HG03064 (cell line): ENCODE measurements around the gene AIFM3.

ENCODE experiments used
- ATAC-seq: cut with Tn5 transposase; IDR thresholded peaks from one replicate; pipeline ENCODE4 v1.9.1; 2021; ENCODE audit warnings: low read depth; ENCODE audit not compliant: unreplicated experiment

Gene AIFM3

DNA sequence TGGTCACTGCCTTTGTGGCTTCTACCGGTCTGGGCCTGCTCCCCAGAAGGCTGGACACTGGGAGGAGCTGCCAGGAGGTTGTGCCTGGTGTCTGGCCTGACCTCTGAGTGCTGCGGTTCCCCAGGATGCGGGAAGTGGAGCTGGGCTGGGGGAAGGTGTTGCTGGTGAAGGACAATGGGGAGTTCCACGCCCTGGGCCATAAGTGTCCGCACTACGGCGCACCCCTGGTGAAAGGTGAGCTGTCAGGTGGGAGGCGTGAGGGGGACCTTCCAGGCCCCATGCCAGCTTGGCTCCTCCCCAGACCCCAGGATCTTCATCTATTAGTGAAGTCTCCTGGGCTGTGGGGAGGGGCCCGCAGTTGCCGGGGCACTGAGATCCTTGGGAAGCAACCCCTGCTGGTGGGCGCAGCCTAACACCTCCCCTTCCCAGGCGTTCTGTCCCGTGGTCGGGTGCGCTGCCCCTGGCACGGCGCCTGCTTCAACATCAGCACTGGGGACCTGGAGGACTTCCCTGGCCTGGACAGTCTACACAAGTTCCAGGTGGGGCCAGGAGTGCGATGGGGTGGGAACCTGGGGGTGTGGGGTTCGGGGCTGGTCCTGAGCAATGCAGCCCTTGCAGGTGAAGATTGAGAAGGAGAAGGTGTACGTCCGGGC lies 6.7 kb downstream of the AIFM3 start:
- ATAC-seq: no peak

DNA sequence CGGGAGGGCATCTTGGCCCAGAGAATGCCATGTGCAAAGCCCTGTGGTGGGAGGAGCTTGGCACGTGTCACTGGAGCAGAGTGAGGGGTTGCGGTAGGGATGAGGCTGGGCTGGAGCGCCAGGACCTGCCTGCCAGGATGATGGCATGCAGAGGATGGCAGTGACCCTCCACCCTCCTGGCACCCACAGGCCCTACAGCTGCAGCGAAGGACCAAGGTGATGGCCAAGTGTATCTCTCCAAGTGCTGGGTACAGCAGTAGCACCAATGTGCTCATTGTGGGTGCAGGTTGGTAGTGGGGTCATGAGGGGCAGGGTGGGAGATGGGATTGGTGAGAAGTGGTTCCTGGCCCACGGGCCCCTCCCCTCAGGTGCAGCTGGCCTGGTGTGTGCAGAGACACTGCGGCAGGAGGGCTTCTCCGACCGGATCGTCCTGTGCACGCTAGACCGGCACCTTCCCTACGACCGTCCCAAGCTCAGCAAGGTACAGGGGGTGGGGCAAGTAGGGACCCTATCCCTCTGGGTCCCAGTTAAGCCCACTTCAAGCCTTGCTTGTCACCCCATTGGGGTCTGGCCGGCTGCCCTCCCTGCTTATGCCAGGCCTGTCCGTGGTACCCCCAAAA lies 7.4 kb downstream of the AIFM3 start:
- ATAC-seq: no peak

DNA sequence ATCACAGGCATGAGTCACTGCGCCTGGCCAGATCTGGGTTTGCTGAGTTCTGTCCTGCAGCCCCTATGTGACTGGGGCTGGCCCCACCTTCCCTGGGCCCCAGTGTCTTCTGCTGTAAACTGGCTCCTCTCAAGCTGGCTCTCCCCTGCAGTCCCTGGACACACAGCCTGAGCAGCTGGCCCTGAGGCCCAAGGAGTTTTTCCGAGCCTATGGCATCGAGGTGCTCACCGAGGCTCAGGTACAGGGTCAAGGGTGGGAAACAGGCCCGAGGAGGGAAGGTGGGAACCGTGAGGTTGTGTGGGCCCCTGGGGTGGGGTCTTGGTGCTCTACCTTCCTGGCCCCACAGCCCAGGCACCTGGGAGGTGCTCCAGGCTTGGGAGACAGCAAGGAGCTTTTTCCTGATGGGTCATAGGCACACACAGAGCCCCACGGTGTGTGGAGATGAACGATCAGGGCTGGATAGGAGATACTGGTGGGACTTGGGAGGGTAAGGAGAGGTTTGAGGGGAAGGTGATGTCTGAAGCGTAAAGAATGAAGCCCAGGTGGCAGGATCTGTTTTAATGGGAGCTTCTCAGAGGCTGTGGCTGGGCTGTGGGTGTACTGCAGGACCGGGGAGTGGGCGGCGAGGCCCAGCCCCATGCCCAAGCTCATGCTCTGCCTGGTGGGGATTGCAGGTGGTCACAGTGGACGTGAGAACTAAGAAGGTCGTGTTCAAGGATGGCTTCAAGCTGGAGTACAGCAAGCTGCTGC lies 8.7 kb downstream of the AIFM3 start:
- ATAC-seq: no peak

DNA sequence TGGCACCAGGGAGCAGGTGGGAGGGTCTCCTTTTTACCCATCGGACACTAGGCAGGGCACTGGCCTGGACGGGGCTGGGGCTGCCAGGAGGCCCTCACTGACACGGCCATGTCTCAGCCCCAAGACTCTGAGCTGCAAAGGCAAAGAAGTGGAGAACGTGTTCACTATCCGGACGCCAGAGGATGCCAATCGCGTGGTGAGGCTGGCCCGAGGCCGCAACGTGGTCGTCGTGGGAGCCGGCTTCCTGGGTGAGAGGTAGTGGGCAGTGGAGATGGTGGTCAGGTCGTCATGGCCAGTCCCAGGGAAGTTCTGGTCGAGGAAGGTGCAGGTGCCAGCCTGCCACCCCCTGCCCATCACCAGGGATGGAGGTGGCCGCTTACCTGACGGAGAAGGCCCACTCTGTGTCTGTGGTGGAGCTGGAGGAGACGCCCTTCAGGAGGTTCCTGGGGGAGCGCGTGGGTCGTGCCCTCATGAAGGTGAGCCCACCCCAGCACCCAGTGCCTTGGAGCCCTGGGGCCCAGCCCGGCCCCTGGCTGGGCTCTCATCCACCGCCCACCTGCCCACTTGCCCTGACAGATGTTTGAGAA lies 9.3 kb downstream of the AIFM3 start:
- ATAC-seq: no peak

DNA sequence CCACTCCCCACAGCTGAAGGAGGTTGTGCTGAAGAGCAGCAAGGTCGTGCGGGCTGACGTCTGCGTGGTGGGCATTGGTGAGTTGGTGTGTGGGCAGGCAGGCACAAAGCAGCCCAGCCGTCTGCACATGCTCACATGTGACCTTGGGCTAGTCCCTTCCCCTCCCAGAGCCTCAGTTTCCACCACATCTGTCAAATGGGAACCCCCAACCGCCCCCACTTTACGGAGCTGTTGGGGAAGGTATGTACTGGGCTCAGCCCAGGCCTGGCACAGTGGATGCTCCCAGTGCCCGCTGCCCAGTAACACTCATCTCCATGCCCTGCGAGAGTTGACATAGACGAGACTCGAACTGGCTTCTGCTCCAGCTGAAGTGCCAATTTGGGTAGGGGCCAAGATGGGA lies 10.0 kb downstream of the AIFM3 start:
- ATAC-seq: no peak

DNA sequence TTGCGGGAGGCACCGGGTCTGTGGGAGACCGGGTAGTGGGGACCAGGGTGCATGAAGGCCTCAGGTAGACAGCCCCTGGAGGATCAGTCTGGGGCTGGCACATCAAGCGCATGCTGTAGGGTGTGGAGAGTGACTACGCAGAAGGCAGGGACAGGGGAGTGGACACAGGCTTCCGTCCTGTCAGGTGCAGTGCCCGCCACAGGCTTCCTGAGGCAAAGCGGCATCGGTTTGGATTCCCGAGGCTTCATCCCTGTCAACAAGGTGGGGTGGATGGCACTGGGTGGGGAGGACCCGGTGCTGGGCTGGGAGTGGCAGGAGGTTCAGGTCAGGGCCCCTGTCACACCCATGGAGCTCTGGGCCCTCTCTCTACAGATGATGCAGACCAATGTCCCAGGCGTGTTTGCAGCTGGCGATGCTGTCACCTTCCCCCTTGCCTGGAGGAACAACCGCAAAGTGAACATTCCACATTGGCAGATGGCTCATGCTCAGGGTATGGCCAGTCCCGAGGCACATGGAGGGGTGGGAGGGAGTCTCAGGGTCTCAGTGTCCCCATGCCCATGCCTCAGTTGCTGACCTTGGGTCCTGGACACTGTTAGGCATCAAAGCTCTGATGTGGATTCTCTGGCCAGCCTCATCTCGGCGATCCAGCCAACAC lies 10.6 kb downstream of the AIFM3 start:
- ATAC-seq: no peak

DNA sequence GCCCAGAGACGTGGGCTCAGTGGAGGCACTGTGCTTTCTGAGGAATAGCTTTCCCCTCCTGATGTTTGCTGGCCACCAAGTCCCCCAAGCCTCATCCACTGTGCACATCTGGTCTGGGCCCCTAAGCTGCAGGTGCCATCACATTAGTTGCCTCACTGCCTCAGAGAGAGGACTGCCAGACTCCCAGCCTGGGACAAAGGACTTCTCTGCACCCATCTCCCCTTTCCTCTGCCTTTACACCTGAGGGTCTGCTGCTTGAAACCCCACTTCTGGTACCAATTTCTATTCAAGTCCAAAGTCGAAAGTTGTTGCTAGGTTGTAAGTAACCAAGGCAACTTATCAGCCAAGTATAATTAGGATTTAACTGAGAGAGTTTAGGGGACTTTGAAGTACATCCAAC lies 11.4 kb downstream of the AIFM3 start:
- no peak for ATAC-seq

DNA sequence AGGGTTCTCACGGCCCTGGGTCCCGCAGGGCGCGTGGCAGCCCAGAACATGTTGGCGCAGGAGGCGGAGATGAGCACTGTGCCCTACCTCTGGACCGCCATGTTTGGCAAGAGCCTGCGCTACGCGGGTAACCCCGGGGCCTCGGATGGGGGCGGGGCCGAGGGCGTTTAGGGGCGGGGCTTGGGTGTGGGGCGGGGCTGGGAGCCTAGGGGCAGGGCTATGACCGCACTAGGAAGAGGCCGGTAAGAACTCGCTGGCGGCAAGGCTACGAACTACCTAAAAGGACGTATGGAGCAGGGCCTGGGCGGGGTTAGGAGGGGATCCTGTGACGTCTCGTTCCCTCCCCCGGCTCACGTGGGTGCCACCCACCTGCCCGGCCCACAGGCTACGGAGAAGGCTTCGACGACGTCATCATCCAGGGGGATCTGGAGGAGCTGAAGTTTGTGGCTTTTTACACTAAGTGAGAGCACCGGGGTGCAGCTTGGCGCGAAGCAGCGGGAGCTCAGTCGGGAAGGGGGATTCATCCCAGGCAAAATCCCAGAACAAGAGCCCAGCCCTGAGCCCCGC lies 12.3 kb downstream of the AIFM3 start:
- ATAC-seq: no peak

DNA sequence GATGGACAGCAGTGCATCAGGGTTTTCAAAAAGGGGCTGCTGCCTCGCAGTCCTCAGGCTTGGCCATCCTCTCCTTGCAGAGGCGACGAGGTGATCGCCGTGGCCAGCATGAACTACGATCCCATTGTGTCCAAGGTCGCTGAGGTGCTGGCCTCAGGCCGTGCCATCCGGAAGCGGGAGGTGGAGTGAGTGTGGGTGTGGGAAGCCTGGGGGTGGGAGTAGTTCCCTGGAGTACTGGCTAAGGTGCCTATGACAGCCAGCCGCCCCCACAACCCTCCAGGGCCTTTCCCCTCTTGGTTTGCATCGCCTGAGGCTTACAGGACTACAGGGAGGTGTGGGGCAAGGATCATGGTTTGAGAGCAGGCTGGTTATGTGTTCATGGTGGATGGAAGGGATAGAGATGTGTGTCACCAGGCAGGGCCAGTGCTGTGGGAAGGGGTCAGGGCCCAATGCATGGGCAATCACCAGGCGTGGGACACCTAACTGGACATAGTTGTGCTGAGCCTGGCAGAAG lies 12.9 kb downstream of the AIFM3 start:
- no peak for ATAC-seq

DNA sequence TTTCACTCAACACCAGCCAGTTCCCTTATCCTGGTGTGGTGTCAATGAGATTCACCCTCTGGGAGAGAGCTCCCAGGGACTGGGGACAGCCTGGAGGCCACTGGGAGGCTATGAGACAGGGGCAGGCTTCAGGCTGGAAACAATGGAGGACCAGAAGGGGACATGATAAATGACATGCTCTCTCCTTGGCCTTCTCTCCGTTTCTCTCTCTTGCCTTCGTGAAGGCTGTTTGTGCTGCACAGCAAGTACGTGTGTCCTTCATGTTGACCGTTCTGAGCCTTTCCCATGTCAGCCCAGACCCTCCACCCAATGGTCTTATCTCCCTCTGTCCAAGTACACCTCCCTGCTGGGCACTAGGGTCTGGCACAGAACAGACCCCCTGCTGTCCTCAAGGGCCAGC lies 13.5 kb downstream of the AIFM3 start:
- no peak for ATAC-seq

DNA sequence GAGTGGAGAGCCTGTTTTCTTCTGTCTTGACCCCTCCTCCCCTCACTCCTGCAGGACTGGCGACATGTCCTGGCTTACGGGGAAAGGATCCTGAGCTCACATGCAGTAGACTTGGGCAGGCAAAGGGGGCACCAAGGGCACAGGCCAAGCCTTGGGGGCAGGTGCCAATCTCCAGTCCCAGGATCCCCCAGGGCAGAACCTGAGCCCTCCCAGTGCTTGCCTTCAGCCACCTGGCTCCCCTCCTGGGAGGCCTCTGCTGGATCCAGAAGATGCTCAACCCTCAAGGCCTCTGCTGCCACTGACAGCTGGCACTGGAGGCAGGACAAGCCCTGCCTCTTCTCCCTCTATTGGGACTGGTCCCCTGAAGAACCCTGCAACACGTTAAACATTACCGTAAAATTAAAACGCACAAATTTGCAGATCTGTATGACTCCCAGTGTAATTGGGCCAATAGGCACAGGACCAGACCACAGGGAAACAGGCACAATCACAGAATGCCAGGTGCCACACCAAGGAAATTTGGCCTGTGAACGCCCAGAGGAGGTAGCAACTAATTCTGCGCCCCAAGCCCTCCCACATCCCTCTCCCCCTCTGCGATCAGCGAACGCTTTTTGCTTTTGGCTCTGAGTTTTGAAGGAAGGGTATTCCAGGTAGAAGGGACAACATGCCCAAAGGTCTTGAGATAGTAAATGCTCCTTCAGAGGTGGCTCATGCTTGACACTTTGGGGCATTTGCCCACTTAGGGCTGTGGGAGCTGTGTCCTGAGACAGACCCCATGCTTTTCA lies 14.1 kb downstream of the AIFM3 start:
- no peak for ATAC-seq

DNA sequence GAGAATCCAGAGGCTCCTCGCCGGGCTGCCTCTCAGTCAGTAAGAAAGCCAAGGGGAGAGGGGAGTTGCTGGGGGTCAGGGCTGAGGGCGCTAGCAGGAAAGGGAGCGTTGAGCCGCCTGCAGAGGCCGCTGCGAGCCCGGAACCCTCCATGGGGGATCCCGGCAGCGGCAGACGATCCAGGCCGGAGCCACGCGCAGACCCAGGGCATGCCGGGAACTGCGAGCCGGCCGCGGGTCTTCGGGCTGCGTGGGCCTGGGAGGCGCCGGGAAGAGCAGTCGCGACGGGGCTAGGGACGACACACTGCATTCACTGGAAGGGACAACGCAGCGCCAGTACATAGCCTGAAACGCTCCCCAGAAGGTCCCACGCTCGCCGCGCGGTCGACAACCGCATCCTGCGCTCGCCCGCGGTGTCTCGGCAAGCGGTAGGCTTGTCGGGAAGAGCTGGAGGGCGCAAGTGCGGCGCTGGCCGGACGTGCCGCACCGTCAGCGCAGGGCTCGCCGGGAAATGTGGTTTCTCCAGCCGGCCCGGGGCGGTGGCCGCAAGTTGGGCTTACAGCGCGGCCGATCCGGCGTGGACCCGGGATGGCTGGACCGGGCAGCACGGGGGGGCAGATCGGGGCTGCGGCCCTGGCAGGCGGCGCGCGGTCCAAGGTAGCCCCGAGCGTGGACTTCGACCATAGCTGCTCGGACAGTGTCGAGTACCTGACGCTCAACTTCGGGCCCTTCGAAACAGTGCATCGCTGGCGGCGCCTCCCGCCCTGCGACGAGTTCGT lies 14.9 kb downstream of the AIFM3 start, which contains the start of gene LZTR1:
LZTR1 (plus strand) TSS at position 511 of the 776 bp plus-strand sequence; CDS start at position 586, 75 bp downstream.
- peak; percentile 63 for ATAC-seq

DNA sequence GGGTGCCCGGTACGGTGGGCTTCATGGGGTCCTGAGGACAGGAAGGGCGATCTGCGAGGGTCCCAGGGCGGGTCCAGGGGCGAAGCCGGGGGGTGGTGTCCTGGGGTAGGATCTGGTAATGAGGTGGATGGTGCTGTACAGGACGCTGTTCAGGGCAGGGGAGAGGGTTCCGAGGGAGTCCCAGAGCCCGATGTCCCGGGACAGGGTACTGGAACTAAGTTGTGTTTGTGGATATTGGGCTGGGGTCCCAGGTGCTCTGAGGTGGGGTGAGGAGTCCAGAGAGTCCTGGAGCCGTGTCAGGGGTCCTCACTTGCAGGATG lies 15.5 kb downstream of the AIFM3 start:
- peak; percentile 10 for ATAC-seq

DNA sequence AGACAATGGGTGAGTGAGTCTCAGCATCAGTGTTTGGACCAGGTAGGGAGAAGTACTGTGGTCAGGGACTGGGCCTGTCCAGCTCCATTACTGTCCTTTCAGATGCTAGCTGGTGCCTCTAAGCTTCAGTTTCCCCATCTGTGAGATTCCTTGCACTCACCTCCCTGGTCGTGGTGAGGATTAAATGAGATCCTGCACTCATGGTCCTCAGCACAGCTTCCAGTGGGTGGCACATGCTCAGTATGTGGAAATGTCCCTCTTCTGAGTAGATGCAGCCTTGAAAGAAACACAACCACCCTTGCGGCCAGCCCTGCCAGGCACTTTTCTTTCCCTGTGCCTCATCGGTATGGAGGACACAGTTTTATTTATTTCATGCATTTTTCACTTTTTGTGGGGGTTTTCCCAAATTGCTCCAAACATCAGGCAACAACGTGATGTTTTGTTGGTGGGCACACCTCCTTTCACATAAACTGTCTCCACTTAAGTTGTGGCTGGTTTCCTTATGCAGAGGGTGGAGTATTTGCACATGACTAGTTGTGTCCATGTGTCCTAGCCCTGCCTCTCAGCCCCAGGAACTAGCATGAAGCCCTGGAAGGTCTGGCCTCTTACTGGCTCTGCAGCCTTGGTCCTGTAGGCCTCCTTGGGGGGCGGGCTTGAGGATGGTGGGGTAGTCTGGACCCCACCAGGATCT lies 16.2 kb downstream of the AIFM3 start:
- no peak for ATAC-seq

DNA sequence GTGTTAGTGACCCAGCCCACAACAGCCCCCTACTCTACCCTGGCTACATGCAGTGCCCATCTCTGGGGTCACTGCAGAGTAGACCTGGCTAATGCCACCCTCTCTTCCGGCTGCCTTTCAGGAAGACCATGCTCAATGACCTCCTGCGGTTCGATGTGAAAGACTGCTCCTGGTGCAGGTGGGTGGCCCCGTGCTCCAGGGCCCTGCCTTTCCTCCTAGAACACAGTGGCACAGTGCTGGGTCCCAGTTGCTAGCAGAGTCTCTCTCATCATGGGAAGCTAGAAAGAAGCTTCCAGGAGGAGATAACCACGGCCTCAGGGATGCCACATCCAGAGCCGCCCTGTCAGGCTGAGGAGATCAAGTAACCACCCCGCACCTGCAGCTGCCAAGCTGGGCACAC lies 18.7 kb downstream of the AIFM3 start:
- no peak for ATAC-seq

DNA sequence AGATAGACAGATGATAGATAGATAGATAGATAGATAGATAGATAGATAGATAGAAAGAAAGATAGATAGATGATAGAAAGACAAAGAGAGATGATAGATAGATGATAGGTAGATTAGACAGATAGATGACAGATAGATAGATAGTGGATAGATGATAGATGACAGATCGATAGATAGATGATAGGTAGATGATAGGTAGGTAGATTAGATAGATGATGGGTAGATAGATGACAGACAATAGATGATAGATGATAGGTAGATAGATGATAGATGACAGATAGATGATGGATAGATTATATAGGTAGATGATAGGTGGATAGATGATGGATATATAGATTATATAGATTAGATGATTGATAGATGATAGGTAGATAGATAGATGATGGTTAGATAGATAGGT lies 19.3 kb downstream of the AIFM3 start:
- no peak for ATAC-seq

DNA sequence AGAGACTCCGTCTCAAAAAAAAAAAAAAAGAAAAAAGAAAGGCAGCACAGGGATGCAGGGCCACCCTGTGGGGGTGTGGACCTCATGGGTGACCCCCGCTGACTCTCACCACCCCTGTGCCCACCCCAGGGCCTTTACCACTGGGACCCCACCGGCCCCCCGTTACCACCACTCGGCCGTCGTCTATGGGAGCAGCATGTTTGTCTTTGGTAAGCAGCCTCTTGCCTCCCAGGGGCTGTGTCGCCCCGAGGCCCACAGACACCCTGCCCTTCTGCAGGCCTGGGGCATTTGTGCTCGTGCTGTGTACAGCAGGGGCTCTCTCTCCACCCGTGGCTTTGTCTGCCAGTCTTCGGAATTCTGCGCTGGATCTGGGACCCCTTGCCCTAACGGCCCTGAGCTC lies 20.3 kb downstream of the AIFM3 start:
- ATAC-seq: no peak

DNA sequence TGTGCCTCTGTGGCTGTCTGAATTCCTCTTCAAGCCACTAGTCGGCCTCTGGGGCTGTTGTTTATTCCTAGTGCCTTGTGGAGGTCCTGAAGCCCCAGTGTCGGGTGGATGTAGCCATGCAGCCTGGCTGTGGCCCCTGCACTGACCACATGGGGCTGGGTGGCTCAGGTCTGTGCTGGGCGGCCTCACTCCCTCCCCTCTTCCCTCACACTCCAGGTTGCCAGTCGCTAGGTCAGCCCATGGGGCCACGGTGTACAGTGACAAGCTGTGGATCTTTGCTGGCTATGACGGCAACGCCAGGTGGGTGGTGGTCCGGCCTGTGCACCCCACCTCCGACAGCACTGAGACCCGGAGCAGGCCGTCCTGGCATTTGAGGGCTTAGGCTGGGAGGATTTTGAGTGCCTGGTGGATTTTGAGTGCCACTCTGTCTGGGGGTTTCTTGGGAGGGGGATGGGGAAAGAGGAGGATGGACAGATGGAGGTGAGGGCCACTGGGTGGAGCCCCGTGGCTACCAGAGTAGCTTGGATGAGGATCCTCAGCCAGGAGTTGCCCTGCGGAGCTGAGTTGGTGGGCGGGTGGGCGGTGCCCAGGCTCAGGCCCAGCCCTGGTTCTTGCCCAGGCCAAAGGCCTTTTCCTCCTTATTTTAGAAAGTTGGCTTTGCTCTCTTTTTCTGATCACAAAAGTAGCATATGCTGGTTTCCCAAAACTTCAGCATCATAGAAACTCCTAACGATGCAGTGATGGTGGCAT lies 21.7 kb downstream of the AIFM3 start:
- ATAC-seq: no peak
